ENCODE measurements around the gene AGTPBP1.

DNA sequence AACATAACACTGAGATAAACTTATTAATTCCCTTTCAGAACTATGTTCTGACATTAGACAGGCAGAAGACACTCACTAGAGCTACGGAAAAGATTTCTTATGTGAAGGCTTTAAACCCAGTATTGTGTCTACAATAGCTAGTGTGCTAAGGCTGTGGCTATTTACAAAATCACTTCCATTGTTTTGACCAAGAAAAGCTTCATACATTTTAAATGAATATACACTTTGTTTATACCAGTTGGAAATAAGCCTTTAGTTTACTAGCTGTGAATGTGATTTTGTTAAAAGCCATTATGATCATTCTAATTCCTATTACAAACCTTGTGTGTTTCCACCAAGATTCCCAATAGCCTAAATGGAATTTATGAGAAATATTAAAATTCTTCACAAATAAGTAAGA, 83.0 kb downstream of the AGTPBP1 start:
- TF ChIP-seq, protein P1, sequence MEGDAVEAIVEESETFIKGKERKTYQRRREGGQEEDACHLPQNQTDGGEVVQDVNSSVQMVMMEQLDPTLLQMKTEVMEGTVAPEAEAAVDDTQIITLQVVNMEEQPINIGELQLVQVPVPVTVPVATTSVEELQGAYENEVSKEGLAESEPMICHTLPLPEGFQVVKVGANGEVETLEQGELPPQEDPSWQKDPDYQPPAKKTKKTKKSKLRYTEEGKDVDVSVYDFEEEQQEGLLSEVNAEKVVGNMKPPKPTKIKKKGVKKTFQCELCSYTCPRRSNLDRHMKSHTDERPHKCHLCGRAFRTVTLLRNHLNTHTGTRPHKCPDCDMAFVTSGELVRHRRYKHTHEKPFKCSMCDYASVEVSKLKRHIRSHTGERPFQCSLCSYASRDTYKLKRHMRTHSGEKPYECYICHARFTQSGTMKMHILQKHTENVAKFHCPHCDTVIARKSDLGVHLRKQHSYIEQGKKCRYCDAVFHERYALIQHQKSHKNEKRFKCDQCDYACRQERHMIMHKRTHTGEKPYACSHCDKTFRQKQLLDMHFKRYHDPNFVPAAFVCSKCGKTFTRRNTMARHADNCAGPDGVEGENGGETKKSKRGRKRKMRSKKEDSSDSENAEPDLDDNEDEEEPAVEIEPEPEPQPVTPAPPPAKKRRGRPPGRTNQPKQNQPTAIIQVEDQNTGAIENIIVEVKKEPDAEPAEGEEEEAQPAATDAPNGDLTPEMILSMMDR (IDR thresholded peaks at IDR 0.05), result no peak
- TF ChIP-seq POLR2A (IDR thresholded peaks at IDR 0.05) (no peak), POLR2AphosphoS5 (IDR thresholded peaks at IDR 0.05) (no peak)
